Pons (tissue), 1 donor: ENCODE results near the gene KRT75.
A peak's percentile ranks its signal among the peaks of the same experiment; 100 is the strongest.
"Not testable (repeated sequence)": the region's sequence is repeated elsewhere in the genome, so short reads cannot be mapped to it uniquely, and the experiment has no call there.

ENCODE experiments used
- DNase-seq: peaks from one replicate; pipeline ENCODE4 v3.0.0-alpha.2; 2016; ENCODE audit warnings: low spot score

Gene KRT75

DNA sequence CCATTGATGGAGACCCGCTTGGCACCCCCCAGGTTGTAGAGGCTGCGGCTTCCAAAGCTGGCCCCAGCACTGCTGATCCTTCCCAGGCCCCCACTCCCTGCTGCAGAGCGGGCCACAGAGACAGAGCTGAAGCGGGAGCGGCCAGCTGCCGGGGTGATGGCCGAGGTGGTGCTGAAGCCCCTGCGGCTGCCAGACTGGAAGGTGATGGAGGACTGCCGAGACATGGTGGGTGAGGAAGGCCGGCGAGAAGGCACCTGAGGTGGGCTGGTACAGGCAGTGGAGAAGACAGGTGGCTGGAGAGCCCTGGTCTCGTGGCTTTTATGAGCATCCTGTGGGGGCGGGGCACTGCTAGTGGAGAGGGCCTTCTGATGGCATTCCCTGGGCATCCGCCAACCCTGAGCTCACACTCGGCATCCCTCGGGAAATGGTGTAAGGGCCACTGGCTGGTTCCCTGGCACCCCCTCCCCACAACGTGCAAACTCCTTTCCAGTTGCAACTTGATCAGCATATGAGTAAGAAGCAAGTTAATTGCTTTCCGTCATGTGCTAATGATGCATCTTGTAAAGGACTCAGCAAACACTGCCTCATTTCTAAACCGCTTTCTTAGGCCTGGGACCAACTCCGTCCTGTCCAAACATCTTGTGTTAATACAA, at the start of gene KRT75:
Gene KRT75 (minus strand): TSS at position 291 of the 653 bp plus-strand sequence. CDS start 67 bp downstream, at position 224.
- no peak for DNase-seq

DNA sequence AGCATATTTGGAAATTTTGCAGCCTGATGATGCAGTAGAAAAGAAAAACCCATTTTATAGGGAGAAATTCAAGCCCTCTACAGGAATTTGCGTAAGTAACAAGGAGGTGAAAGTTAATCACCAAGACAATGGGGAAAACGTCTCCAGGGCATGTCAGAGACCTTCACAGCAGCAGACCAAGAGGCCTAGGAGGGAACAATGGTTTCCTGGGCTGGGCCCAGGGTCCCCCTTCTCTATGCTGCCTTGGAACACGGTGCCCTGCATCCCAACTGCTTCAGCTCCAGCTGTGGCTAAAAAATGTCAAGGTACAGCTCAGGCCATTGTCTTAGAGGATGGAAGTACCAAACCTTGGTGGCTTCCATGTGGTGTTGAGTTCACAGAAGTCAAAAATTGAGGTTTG, 45.9 kb upstream of the KRT75 start:
- no peak for DNase-seq

DNA sequence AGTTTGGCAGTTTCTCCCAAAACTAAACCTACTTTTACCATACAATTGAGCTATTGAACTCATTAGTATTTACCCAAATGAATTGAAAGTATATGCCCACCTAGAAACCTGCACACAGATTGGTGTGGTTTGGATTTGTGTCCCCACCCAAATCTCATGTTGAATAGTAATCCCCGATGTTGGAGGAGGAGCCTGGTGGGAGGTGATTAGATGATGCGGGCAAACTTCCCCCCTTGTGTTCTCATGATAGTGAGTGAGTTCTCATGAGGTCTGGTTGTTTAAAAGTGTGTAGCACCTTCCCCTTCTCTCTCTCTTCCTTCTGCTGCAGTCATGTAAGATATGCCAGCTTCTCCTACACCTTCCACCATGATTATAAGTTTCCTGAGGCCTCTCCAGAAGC, 43.5 kb upstream of the KRT75 start:
- no peak for DNase-seq

DNA sequence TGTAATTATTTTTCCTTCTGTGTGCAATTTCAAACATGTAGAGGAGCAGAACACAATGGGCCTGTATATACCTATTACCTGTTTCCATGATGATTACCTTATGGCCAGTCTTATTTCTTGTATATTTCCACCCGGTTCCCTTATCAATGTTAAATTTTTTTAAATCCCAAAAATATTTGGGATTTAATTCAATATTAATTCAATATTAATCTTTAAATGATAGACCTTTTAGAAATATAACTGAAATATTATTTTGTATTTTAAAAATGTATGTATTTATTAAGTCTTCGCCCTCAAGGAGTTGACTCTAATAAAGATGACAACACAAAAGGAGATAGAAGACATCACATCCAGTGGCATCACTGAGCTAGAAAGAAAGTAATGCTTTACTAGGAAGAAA, 40.0 kb upstream of the KRT75 start:
- DNase-seq = no peak

DNA sequence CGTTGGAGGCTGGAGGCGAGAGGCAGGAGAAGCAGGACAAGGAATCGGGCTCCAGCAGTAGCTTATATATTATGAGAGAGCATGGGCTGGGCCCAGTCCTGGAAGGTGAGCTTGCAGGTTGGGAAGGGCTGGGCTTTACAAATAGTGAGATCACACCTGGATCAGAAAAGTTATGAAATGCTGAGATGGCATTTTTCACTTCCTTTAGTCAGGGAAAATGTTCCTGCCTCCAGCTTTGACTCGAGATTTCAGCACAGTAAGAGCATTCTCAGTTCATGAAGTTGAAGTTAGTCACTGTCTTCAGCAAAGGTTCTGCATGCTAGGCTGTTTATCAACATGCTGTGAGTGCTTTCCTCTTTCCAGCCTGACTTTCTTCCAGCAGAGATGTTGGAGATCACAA, 39.6 kb upstream of the KRT75 start, which contains the start of gene KRT6C:
Gene KRT6C (minus strand): TSS at position 38 of the 400 bp plus-strand sequence. CDS start 68 bp downstream, outside the sequence.
- no peak for DNase-seq

DNA sequence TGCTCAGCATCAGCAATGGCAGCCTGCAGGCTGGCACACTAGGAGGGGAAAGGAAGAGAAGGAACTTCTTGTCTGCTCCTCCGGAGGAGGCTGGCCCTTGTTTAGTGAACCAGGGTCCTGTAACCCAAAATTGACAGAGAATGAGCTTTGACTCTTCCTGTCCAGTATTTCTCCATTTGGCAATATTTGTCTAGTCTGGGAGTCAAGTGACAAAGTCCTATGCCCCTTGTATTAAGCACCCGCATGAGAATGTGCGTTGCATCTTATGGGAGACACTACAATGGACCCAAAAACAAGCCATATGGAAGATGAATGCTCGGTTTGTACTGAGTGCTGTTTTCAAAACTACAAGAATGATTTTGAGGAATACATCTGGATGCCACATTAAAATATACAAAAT, 35.7 kb upstream of the KRT75 start:
- DNase-seq = no peak

DNA sequence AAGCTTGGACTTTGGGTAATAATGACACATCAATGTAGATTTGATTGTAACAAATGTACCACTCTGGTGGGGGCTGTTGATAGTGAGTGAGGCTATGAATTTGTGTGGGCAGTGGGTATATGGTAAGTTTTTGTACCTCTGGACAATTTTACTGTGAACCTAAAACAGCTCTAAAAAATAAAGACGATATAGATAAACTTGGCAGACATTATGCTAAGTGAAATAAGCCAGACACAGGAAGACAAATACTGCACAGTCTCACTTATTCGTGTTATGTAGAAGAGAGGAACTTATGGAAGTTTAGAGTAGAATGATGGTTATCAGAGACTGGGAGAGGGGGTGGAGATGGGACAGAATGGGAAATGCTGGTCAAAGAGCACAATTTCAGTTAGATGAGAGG, 30.7 kb upstream of the KRT75 start:
- no peak for DNase-seq

DNA sequence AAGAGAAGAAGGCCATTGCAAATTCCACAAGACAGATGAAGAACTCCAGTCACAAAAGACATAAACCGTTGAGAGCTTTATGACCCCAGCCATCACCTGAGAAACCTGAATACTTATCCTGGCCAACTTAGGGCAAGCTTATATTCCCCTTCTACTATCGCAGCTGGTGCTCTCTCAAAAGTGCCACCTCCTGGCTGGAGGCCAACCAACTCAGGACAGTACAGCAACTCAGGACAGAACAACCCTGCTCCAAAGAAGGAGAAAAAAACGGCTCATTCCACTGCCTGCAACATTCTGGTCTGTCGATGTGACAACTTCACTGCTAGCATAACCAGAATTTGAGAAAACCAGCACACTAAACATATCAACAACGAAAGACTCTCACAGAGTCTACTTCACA, 27.5 kb upstream of the KRT75 start:
- DNase-seq = no peak

DNA sequence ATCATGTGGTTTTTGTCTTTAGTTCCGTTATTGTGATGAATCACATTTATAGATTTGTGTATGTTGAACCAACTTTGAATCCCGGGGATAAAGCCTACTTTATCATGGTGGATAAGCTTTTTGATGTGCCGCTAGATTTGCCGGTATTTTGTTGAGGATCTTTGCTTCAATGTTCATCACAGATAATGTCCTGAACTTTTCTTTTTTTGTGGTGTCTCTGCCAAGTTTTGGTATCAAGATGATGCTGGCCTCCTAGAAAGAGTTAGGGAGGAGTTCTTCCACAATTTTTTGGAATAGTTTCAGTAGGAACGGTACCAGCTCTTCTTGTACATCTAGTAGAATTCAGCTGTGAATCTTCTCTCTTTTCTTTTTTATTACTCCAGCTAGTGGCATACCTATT, 24.7 kb upstream of the KRT75 start:
- no peak for DNase-seq

DNA sequence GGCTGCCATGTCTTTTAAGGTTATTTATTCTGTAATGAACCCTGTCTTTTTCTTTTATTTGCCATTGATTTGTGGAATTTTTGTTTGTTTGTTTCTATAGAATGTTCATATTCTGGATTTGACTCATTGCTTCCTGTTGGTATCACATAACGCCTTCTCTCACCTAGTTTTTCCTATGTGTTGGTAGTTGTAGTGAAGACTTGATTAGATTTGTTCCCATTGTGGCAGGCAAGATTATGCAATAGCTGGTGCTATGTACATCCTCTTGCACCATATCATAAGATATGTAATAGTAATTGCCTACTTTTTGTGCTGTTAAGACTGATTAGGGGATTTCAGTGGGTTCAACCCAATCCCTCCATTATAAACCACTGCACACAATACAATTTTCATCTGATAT, 21.6 kb upstream of the KRT75 start:
- DNase-seq = no peak

DNA sequence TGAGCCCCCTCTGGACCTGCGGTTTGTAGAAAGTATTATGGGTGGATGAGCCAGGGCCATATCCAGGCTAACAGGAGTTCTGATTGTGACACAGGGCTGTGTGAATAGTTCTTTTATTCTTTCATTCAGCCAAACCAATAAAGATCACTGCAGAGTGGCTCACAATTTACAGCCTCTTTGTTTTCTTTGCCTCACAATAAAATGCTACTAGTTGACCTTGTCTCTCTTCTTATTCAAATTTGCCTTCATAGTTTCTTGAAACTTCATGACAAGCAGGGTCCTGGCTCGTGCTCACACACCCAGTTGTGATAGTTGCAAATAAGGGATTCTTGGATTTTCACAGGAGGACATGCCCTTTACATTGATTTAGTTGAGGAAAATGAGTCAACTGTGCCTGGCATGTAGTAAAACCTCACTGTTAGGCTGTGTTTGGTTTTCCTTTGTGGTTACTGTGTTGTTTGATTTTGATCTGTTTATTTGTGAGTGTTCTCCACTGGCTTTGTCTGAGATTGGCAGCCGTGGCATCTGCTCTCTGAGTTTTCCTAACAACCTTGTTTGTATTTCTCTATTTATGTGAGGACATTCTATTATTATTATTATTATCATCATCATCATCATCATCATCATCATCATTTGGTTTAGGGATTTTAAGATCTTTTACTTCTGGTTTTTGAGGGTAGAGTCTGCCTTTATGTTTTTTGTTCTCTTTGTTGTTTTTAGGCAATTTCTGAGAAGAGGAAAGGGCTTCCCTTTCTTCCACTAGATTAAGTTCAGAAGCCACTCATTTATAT, 20.4 kb upstream of the KRT75 start:
- DNase-seq = peak; percentile 79

DNA sequence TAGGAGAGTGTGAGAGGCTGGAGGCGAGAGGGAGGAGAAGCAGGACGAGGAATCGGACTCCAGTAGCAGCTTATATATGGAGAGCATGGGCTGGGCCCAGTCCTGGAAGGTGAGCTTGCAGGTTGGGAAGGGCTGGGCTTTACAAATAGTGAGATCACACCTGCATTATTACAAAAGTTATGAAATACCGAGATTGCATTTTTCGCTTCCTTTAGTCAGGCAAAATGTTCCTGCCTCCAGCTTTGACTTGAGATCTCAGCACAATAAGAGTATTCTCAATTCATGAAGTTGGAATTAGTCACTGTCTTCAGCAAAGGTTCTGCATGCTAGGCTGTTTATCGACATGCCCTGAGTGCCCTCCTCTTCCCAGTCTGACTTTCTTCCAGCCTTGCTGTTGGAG, 17.9 kb upstream of the KRT75 start, which contains the start of gene KRT6B:
Gene KRT6B (minus strand): TSS at position 46 of the 400 bp plus-strand sequence. CDS start 68 bp downstream, outside the sequence.
- peak; percentile 36 for DNase-seq

DNA sequence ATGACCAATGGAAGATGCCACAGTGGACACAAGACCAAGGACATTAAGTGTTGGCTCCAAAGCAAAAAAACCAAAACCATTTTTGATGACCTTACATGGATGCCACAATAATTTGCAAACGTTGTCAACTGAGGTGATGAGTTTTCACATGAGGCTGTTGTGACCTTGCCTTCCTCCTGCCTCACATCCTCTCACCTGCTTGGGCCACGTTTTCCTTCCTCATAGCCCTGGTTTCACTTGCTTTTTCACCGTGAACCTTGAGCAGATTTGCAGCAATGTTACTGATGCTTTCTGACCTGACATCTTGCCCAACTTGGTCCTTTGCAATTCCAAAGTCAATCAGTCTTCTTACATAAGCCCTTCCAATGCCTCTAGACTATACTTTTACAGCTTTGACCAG, 14.1 kb upstream of the KRT75 start:
- no peak for DNase-seq

DNA sequence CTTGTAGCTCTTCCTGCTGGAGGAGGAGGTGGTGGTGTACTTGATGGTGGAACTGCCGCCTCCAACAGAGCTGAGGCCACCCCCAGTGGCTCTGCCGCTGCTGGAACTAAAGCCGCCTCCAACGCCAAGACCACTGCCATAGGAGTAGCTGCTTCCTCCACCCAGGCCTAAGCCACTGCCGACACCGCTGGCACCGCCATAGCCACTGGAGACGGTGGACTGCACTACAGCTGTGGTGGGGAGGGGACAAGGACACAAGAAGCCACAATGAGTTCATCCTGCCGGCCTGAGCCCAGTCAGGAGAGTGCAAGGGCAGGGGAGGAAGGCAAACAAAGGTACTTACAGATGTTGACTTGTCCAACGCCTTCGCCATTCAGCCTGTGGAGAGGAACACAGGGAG, 13.0 kb upstream of the KRT75 start:
- DNase-seq = not testable (repeated sequence)

DNA sequence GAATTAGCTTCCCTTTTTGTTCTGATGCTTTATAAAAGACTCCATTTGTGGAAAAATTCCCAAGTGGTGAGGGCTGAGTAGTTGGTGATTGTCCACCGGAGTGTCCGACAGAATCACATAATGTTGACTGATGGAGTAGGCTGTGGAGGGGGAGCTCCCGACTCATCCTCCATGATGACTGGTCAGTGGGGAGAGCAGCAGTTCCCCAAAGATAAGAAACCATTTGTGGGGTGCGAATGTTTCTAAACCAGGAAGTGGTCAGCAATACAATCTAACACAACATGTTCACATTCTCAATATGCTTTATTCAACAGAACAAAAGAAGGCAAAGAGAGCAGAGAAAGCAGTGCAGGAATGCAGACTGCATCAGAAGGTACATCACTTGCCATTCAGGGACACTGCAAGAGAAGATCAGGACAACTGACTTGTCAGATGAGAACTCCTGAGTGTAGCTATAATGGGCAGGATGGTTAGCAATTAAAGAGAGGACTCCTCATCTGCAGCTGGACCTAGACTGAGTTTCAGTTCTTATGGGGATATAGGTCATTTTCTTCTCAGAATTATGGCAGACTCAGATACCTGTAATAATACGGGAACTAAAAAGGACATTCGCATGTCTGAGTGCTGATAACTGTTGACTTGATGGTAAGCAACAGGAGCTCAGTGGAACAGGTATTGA, 12.3 kb upstream of the KRT75 start:
- no peak for DNase-seq

DNA sequence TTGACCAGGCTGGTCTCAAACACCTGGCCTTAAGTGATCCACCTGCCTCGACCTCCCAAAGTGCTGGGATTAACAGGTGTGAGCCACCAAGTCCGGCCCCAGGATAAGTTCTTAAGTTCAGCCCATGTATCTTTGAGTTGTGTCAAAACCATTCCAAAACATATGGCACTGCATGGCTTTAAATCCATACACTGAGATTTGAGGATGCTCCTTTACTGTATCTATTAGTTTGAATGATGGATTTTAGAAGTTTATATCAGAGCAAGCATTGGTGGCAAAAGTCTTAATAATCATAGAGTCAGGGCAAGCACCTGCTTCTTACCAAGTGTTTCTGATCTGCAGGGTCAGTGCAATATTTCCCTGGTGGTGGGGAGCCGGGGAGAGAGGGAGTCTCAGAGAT, 11.7 kb upstream of the KRT75 start:
- no peak for DNase-seq

DNA sequence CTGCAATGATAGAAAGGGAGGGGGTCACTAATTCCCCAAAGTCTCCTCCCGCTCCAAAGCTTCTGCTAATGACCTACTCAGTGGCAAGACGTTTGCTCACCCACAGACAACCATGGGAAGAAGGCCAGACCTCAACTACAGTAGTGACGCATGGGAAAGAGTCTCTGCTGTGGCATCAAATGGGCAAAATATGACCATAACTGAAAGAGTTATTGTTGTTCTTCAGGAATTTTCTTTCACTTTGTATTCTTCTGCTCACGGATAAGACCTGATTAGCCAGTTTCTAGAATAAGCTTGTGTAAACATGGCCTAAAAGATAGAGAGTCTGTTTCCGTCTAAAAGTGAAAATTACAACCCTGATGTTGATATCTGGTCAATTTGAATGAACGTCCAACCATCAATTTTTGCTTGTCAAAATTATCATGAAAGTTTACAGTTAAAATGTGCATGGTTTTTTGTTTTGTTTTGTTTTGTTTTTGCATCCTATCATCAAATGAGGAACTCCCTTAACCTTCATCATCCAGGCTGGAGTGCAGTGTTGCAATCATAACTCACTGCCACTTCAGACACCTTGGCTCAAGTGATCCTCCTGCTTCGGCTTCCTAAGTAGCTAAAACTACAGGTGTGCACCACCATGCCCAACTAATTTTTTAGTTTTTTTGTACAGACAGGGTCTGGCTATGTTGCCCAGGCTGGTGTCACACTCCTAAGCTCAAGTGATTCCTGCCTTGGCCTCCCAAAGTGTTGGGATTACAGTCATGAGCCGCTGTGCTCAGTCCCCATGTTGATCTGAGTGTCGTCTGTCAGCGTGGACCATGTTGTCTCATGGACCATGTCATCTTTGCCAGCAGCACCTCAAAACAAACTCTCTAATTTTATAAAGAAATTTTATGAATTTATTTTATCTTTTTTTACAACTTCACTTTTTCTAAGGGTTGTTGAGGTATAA, 10.8 kb upstream of the KRT75 start:
- DNase-seq = no peak

DNA sequence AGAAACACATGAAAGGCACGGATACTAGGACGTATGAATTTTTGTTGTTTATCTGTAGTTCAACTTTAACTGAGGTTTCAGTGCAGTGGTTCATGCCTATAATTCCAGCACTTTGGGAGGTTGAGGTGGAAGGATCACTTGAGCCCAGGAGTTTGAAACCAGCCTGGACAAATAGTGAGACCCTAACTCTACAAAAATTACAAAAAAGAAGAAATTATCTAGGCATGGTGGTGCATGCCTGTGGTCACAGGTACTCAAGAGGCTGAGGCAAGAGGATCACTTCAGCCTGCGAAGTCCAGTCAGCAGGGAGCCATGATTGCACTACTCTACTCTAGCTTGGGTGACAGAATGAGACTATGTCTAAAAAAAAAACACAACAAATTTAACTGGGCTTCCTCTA, 9.8 kb upstream of the KRT75 start:
- no peak for DNase-seq

DNA sequence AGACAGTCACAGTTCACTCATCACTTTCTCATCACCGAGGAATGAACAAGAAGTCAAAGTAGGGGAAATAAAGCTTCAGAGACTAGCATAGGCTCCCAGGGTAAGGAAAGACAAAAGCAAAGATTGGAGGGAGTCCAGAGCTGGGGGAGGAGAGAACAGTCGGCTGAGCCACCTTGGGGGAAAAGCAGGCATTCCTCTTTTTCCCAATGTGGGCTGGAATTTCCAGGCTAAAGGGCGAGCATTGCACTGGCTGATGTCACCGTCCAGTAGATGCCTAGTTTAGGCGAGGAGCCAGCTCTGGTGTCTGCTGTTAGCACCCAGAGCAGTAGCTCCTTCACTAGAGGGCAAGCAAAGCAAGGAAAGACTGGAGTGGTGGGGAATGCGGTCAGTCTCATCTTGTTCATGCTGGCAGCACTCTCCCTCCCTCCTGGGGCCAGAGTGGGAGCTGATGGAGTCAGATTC, 8.5 kb upstream of the KRT75 start:
- DNase-seq = no peak

DNA sequence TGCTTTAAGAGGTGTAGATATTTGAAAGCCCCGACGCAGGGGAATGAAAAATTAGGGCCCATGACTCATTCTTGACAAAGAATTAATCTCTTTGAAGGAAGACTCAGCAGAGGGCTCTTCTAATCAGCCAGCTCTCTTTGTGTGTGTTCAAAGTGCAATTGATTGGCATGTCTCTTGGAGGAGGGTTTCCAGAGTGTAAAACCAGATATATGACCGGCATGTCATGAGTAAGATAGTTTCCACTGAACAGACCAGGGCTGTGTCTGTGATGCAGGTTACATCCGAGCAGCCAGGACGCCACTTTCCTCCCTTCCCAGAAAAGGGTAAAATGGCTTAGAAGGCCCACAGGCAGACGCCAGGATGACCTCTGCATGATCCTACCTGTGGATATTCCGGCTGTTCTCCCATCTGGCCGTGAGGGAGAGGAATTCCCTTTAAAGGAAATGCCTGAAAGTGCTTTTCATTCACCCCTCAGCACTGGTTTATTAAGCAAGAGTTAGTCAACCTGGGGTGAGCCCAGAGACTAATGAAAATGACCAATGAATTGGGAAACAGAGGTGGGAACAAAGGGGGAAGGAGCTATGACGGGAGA, 7.2 kb upstream of the KRT75 start:
- DNase-seq = no peak

DNA sequence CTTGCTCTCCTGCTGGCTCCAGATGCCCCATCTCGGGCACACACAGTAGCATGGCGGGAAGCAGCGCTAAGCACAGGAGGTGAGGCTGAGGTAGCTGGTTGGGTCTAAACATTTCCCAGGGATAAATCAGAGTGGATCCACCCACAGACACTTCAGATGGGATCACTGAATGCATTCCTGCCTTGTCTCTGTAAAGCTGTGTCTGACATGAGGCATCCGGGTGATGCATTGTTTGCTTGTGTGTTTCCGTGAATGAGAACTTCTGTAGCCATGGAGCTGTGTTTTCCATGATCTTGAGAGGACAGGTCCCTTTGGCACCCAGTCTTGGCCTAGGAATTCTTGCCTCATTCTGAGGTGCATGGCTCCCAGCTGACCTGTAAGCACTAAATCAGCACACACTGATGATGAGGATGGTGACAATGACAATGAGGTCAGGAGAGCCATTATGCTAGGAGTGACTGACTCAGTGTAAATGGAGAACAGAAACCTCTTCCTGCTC, 6.7 kb upstream of the KRT75 start:
- no peak for DNase-seq
